GM12874 (cell line): Measurements from ENCODE around the gene MUC21.

ENCODE experiments used
- TF ChIP-seq, protein P1 (sequence below): IDR thresholded peaks from 2 replicates; pipeline ENCODE4 v1.5.1; 2011; ENCODE audit warnings: low read depth, mild to moderate bottlenecking, control low read depth, low read length, moderate library complexity; ENCODE audit not compliant: insufficient read depth

MUC21 gene

DNA sequence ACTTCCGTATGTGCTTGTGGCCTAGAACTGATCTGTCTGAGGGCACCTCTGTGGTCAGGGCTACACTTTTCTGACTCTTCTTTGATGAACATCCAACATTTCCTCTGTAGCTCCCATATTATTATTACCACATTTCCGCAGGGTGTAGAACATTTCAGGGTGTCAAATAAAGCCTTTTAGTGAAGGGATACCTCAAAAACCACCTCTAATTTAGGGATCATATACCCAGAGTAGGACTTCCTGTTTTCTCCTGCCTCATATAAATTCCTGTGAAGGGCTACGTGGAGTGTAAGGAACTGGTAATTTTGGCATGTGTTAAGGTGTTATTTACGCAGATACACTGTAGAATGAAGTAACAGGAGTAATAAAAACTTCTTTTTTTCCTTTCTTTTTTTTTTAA lies 21.3 kb downstream of the MUC21 start:
- TF ChIP-seq, protein P1, sequence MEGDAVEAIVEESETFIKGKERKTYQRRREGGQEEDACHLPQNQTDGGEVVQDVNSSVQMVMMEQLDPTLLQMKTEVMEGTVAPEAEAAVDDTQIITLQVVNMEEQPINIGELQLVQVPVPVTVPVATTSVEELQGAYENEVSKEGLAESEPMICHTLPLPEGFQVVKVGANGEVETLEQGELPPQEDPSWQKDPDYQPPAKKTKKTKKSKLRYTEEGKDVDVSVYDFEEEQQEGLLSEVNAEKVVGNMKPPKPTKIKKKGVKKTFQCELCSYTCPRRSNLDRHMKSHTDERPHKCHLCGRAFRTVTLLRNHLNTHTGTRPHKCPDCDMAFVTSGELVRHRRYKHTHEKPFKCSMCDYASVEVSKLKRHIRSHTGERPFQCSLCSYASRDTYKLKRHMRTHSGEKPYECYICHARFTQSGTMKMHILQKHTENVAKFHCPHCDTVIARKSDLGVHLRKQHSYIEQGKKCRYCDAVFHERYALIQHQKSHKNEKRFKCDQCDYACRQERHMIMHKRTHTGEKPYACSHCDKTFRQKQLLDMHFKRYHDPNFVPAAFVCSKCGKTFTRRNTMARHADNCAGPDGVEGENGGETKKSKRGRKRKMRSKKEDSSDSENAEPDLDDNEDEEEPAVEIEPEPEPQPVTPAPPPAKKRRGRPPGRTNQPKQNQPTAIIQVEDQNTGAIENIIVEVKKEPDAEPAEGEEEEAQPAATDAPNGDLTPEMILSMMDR: no peak

DNA sequence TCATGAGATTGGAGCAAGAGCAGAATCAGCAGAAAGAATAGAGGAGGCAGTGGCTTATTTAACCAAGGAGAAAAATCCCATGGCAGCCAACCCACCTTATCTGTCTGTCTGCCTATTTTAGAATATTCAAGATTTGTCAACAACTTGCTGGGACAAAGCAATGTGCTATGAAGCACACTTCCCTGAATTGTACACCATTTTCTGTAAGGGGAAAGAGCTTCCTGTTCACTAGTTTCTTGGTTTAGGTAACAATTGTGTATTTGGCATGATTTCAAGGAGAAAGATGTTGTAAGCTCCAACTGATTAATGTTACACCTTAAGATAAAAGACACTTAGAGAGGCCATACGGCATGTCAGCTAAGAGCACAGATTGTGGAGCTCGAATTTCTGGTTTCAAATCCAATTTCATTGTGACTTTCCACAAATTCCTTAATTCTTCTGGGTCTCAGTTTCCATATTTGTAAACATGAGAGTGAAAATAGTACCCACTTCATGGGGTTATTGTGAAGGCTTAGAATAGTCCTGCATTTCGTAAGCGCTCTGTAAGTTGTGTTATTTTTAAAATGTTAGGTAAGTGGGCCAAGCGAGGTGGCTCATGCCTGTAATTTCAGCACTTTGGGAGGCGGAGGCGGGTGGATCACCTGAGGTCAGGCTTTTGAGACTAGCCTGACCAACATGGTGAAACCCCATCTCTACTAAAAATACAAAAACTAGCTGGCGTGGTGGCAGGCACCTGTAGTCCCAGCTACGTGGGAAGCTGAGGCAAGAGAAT lies 21.9 kb downstream of the MUC21 start:
- TF ChIP-seq, protein P1: no peak

DNA sequence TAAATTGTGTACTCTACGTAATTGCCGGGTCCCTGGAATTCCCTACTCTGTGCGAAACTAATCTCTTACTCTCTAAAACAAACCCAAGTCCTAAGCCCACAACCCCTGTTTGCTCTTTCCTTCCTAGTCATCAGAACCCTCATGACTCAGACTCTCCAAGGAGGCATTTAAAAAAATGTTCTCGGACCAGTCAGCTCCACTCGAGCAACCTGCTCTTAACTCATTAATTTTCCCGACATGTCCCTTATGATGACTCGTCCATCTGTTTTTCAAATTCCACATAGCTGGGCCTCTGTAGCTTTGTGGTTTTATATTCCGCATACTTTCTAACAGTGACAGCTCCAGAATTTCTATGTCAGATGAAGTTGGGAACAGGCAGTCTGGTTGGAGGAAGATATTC lies 24.2 kb downstream of the MUC21 start:
- TF ChIP-seq, protein P1: no peak

DNA sequence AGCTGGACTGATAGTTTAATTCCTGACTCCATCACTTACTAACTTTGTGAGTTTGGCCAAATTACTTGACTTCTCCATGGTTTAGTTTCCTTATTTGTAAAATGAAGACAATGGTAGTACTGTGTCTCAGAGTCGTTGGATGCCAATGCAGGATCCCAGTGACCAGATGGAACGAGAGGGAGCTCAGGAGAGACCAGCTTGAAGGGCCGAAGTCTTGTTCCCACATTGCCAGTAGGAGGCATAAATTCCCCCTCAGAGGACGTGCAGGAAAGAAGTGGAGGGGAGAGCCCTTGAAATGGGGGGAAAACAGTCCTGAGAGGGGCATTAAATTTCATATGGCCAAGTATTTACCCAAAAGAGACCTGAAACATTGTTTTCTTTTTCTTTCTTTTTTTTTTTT lies 24.6 kb downstream of the MUC21 start:
- TF ChIP-seq, protein P1: no peak

DNA sequence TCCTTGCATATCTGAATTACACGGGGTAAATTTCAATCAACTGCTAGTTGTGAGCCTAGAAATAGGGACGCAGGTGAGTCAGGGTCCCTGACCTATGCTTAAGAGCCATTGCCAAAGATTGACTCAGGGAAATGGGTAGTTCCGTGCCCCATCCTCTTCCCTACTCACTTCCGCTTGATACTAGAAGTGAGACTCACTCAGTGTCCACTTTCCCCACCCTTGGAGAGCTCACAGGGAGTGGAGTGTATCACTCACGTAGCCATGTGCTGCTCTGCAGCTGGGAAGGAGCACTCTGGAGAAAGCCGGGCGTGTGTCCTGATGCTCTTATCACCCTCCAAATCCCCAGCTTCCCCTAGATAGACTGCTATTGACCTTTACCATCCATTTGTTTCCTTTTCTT lies 26.2 kb downstream of the MUC21 start:
- TF ChIP-seq, protein P1: no peak

DNA sequence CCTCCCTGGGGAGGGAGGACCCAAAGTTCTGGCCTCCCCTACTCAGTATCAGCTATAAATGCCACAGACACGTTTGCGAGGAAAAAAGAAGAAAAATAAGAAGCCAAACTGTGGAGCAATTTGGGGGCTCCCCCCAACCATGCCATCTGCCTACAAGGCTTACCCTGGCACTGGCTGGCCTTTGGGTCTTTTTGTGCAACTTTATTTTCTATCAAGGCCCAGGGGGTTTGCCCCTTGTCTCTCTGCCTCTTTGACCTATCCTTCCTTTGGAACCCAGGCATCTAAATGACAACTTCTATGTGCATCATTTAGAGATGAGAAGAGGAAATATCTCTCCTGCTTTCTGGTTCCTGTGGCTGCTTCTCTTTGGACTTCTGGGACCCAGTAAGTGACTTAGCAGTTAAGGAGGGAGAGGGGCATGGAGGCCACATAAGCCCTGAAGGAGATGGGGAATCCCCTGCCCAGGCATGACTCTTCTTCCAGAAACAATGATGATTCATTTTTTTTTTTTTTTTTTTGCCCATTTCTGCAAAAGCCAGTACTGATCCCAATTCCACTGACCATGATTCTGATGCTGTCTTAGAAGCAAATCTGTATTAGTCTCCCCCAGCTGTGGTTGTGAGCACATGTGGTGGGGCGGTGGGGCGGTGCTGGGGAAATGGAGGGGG lies 27.0 kb downstream of the MUC21 start, which contains the start of gene MUC22:
MUC22 (plus strand) TSS at position 82 of the 668 bp plus-strand sequence; CDS start at position 315, 233 bp downstream.
- TF ChIP-seq, protein P1: no peak

DNA sequence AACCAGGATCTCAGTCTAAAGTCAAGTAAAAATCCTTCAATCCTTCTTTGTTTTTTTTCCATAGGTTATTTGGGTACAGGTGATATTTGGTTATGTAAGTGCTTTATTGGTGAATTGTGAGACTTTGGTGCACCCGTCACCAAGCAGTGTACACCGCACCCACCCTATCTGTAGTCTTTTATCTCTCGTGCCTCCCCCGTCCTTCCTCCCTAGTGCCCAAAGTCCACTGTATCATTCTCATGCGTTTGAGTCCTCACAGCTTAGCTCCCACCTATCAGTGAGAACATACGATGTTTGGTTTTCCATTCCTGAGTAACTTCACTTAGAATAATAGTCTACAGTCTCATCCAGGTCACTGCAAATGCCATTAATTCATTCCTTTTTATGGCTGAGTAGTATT lies 27.6 kb downstream of the MUC21 start:
- TF ChIP-seq, protein P1: no peak
